Spleen (tissue), 7 donors: ENCODE data around the gene CAV1.

Source experiments
- CTCF ChIP-seq, 11 experiments: fragments of 200-600 bp in 7 of 11; fragments of 450-650 bp in 4 of 11; sonication (generic) in 4 of 11; IDR thresholded peaks in 8 of 11; conservative IDR thresholded peaks in 3 of 11; 1 replicate in 7 of 11; 2 replicates in 4 of 11; pipeline versions ENCODE4 v1.4.0 to v1.8.0; 2016 to 2021; ENCODE audit warnings: antibody characterized with exemption in 11 of 11, inconsistent platforms in 4 of 11, mild to moderate bottlenecking in 1 of 11
- POLR2A ChIP-seq, 3 donors: fragments of 450-650 bp; IDR thresholded peaks; one replicate each; pipeline ENCODE4 v1.5.1; 2017; ENCODE audit warnings: antibody characterized with exemption in 3 of 3, mild to moderate bottlenecking in 1 of 3
- donor health status: DM: no; HTN: no; CAD: no; lungs with moderate emphysema.
- donor health status: DM: no; HTN: no; CAD: no.
- donor health status: DM: no; HTN: no; CAD: no.

DNA sequence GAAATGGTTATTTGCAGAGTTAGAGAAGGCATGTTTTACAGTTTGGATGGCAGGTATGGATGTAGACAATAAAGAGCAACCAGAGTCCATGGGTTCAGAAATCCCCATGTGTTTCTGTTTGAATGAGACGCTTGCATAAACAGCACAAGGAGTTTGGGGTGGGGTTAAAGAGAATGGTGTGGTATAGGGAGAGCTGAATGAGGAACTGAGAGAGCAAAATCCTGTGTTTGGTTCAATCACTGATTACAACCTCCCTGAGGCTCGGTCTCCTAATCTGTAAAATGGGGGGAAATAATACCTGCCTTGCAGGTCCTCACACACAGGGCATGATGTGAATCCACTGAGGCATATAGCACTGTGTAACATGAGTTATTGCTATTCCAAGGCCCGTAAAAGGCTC is 23.7 kb downstream of the CAV1 start:
- TF ChIP-seq CTCF (IDR thresholded peaks at IDR 0.05 in 8 of 11, conservative IDR thresholded peaks at IDR 0.05 in 3 of 11) (no peak), POLR2A (IDR thresholded peaks at IDR 0.05) (no peak)
